ENCODE data around the gene MACROD2. TPM values are rescaled to one million over a fixed set of nuclear protein-coding genes. Genes with fewer than 3 reads are reported as not detected.

The MACROD2 gene
- total RNA-seq, 1 experiment from 2014 or later: 3.7 TPM

- Histone ChIP-seq H3K27ac (ENCODE audit: low read depth, low read length) (no peak overlapping the region), H3K4me2 (ENCODE audit: low read length) (no peak overlapping the region), H3K9ac (ENCODE audit: low read length) (no peak overlapping the region), H2AFZ (ENCODE audit: low read depth, low read length, poor library complexity, severe bottlenecking) (no peak overlapping the region), H3K9me2 (ENCODE audit: insufficient read depth) (no peaks in the 10 kb centered on the region), H3K4me3 (replicated peaks in 1 of 2; ENCODE audit: low read depth in 1 of 2, low read length in 2 of 2) (no peak overlapping the region), H3K4me1 (ENCODE audit: control insufficient read depth in 1 of 2, insufficient read depth in 2 of 2, low read length in 2 of 2) (no peaks in the 10 kb centered on the region), H4K20me1 (ENCODE audit: insufficient read depth) (no peaks in the 10 kb centered on the region), H3K36me3 (ENCODE audit: control insufficient read depth in 1 of 2, insufficient read depth in 2 of 2, low read length in 2 of 2) (no peaks in the 10 kb centered on the region), H3K27me3 (ENCODE audit: insufficient read depth, low read length) (no peaks in the 10 kb centered on the region), H3K9me3 (ENCODE audit: control insufficient read depth in 1 of 2, insufficient read depth in 1 of 2, low read depth in 1 of 2, low read length in 2 of 2) (peaks cover 4% of the 10 kb centered on the region in 2 experiments; a peak in 2 of 4 replicates), H3K79me2 (ENCODE audit: insufficient read depth, low read length) (no peaks in the 10 kb centered on the region)
- BruUV-seq (replicated peaks): no TSS peak
- ChIA-PET POLR2A (no interaction called here), RAD21 (ENCODE audit: low non-redundant PET in 1 of 2, low total read pairs in 2 of 2, uncharacterized antibody in 2 of 2, unreplicated experiment in 2 of 2) (no interaction called here), CTCF (no interaction called here)
- no peak for DNase-seq (ENCODE audit: low read depth, low spot score)
- ATAC-seq: no peak
- no peak for TF ChIP-seq ZNF274 (IDR thresholded peaks at IDR 0.05; ENCODE audit: low read depth, low read length)
- no peak for TF ChIP-seq JUND (IDR thresholded peaks at IDR 0.05)
- no peak for TF ChIP-seq EZH2phosphoT487 (IDR thresholded peaks at IDR 0.05; ENCODE audit: borderline replicate concordance)
- TF ChIP-seq POLR2AphosphoS5 (IDR thresholded peaks at IDR 0.05; ENCODE audit: low read depth, low read length): no peak
- TF ChIP-seq ELF1 (IDR thresholded peaks at IDR 0.05; ENCODE audit: borderline replicate concordance, low read depth): no peak
- TF ChIP-seq ATF3 (IDR thresholded peaks at IDR 0.05): no peak
- TF ChIP-seq ZBTB33 (IDR thresholded peaks at IDR 0.05; ENCODE audit: extremely low read depth, insufficient replicate concordance, low read length): no peak
- intact Hi-C loops (cut with micrococcal nuclease): no loop called here
These were observed 1772.9 kb downstream of the MACROD2 start for GRCh38 chr20:15767999-15768741.

Data from HCT116 (cell line).